HG03175 (cell line): ENCODE measurements around the gene SGSM1.
"Not testable (repeated sequence)": the region's sequence is repeated elsewhere in the genome, so short reads cannot be mapped to it uniquely, and the experiment has no call there.

Experiments
- ATAC-seq: cut with Tn5 transposase; IDR thresholded peaks from one replicate; pipeline ENCODE4 v1.9.1; 2021; ENCODE audit warnings: mild to moderate bottlenecking, moderate library complexity; ENCODE audit not compliant: unreplicated experiment

The SGSM1 gene

GRCh38 chr22:24836282-24836681 lies 30.3 kb downstream of the SGSM1 start:
- ATAC-seq = no peak

DNA sequence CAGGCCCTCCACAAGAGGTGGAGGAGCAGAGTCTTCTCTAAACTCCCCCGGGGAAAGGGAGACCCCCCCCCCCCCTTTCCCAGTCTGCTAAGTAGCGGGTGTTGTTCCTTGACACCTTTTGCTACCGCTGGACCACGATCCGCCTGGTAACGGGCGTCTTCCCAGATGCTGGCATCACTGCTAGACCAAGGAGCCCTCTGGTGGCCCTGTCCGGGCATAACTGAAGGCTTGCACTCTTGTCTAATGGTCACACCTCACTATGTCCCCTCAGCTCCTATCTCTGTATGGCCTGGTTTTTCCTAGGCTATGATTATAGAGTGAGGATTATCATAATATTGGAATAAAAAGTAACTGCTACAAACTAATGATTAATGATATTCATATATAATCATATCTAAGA lies 31.5 kb downstream of the SGSM1 start:
- not testable (repeated sequence) for ATAC-seq

DNA sequence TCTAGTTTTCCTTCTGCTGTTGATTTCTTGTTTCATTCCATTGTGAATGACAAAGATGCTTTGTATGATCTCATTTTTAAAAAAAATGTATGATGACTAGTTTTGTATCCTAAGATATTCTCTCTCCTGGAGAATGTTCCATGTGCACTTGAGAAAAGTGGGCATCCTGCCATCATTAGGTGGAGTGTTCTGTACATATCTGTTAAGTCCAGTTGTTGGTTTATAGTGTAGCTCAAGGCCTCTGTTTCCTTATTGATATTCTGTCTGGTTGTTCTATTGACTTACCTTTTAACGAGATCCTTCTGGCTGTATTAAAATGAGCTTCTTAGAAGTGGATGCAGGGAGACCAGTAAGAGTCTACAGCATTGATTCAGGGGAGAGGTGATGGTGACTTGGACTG lies 35.2 kb downstream of the SGSM1 start:
- no peak for ATAC-seq

DNA sequence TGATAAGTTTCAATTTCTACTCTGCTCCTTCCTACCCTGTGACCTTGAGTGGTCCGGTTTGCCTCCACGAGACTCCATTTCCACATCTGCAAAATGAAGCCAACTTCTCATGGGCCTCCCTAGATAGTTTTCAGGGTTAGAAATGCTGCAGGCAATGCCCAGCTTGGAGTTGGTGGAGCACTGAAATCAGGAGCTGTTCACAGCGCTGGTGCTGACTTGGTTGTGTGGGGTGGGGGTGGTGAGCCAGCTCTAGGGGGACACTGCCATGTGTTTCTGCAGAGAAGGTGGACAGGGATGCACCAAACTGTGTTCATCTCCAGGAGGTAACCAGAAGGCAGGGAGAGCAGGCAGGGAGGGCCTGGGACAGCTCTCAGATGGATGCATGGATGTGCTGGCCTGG lies 37.0 kb downstream of the SGSM1 start:
- ATAC-seq = no peak

GRCh38 chr22:24845041-24845898 lies 39.3 kb downstream of the SGSM1 start:
- ATAC-seq = no peak

- ATAC-seq = no peak
Observed at GRCh38 chr22:24847490-24847889, 41.5 kb downstream of the SGSM1 start.

- ATAC-seq = no peak
Observed at GRCh38 chr22:24848559-24849168, 42.7 kb downstream of the SGSM1 start.

- no peak for ATAC-seq
Observed at GRCh38 chr22:24855794-24856193, 49.8 kb downstream of the SGSM1 start.

- ATAC-seq = no peak
Observed at GRCh38 chr22:24857576-24857975, 51.6 kb downstream of the SGSM1 start.

GRCh38 chr22:24859587-24859986 lies 53.6 kb downstream of the SGSM1 start:
- no peak for ATAC-seq

GRCh38 chr22:24865508-24865907 lies 59.5 kb downstream of the SGSM1 start:
- no peak for ATAC-seq

DNA sequence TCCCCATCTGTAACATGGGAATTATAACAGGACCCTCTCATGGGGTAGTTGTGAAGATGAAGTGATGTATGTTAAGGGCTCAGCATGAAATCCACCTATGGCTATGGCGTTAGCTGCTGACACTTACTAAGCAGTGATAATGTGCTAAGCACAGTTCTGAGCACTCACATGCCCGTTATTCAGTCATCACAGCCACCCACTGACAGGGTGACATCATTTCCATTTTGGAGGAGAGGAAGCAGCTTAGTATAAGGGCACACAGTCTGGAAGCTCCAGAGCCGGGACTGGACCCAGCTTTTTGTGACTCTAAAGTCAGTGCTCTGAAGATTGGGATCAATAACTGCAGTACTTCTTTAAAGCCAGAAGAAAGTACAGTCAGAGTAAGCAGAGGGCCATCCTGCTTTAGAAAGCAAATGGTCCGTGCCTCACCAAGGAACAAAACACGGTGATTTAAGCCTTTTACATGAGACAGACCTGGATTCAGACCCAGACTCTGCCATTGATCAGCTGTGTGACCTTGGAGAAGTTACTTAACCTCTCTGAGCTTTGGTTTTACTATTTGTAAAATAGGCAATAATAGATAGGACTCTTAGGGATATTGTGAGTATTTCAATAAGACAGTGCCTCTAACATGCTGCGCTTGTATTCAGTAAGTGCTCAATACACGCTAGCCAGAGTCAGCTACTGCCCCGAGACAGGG lies 61.5 kb downstream of the SGSM1 start:
- no peak for ATAC-seq

GRCh38 chr22:24868979-24869378 lies 63.0 kb downstream of the SGSM1 start:
- ATAC-seq = no peak

DNA sequence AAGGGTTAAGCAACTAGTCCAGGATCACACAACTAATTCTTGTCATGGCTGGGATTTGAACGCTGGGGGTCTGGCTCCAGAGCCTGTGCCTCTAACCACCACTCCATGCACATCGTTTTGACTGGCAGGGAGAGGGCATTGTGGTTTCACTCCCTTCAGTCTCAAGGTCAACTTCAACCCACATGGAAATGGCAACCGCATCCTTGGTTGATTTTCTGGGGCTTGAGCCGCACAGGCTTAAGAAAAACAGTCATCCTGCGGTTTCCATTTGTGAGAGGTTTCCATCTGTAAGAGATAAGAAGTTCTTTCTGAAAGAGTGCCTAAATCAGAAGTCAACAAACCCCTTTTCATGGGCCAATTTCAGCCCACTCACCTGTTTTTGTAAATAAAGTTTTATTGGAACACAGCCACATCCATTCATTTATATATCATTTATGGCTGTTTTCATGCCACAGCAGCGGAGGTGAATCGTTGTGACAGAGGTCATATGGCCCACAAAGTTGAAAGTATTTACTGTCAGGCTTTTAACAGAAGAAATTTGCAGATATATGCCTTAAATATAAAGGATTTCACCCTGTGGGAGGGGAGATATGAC lies 65.7 kb downstream of the SGSM1 start:
- no peak for ATAC-seq

GRCh38 chr22:24873226-24873625 lies 67.2 kb downstream of the SGSM1 start:
- no peak for ATAC-seq

- ATAC-seq = no peak
Observed at GRCh38 chr22:24875862-24876506, 70.0 kb downstream of the SGSM1 start.

DNA sequence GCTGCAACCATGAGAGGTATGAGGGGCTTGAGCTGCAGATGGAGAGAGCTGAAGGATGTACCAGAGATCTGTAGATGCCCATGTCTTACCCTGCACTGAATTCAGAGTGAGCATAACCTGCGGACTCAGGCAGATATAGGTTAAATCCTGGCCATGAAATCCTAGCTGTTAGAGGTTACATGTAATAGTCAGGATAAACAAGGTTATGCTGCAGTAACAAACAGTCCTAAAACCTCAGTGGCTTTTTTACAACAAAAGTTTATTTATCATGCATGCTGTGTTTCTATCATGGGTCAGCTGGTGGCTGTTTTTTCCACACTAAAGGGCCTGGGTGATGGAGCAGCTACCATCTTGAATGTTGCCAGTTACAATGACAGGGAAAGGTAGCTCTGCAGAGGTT lies 70.7 kb downstream of the SGSM1 start:
- ATAC-seq = no peak

- no peak for ATAC-seq
Observed at GRCh38 chr22:24878969-24879368, 73.0 kb downstream of the SGSM1 start.

DNA sequence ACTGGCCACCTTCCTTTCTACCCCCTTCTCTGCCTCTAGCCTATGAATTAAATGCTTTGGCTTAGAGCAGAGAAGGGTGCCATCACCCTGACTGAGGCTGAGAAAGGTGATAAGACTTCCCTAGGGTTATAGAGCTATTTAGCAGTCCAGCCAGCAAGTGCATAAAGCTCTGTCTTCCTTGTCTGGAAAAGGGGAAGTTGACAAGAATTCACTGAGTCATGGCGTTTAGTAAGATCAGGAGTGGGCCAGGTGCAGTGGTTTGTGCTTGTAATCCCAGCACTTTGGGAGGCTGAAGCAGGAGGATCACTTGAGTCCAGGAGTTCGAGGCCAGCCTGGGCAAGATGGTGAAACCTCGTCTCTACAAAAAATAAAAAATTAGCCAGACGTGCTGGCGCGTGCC lies 77.4 kb downstream of the SGSM1 start:
- ATAC-seq = no peak

GRCh38 chr22:24887260-24887659 lies 81.2 kb downstream of the SGSM1 start:
- no peak for ATAC-seq
